Activated naive CD4-positive, alpha-beta T cell treated with anti-CD3 and anti-CD28 coated beads, Interleukin-2, amount 10 ng/mL, durations not matched to agents 7 days and 5 days (primary cell): Measurements from ENCODE around the gene ARHGAP31.

Source experiments
- CTCF ChIA-PET: fragments of 350-600 bp; sonication (Branson Sonifier 250); formaldehyde crosslinking; loops from one replicate; lab custom pipeline; 2021; ENCODE audit warnings: antibody characterized with exemption; lab: Charles Lee
- DNase-seq: peaks from one replicate; pipeline ENCODE4 v3.0.0-alpha.2; 2020
- H3K27ac Mint-ChIP-seq: one replicate; pipeline ENCODE4 v1.8.0; 2021; ENCODE audit warnings: mild to moderate bottlenecking, moderate library complexity, mixed read lengths
- H3K27me3 Mint-ChIP-seq: one replicate; pipeline ENCODE4 v1.8.0; 2021; ENCODE audit warnings: mild to moderate bottlenecking, mixed read lengths
- H3K36me3 Mint-ChIP-seq: one replicate; pipeline ENCODE4 v1.8.0; 2021; ENCODE audit warnings: mixed read lengths
- H3K4me1 Mint-ChIP-seq: one replicate; pipeline ENCODE4 v1.8.0; 2021; ENCODE audit warnings: mixed read lengths
- H3K4me3 Mint-ChIP-seq: one replicate; pipeline ENCODE4 v1.8.0; 2021; ENCODE audit warnings: mild to moderate bottlenecking, moderate library complexity, mixed read lengths
- H3K9me3 Mint-ChIP-seq: one replicate; pipeline ENCODE4 v1.8.0; 2021; ENCODE audit warnings: mixed read lengths

Gene ARHGAP31

DNA sequence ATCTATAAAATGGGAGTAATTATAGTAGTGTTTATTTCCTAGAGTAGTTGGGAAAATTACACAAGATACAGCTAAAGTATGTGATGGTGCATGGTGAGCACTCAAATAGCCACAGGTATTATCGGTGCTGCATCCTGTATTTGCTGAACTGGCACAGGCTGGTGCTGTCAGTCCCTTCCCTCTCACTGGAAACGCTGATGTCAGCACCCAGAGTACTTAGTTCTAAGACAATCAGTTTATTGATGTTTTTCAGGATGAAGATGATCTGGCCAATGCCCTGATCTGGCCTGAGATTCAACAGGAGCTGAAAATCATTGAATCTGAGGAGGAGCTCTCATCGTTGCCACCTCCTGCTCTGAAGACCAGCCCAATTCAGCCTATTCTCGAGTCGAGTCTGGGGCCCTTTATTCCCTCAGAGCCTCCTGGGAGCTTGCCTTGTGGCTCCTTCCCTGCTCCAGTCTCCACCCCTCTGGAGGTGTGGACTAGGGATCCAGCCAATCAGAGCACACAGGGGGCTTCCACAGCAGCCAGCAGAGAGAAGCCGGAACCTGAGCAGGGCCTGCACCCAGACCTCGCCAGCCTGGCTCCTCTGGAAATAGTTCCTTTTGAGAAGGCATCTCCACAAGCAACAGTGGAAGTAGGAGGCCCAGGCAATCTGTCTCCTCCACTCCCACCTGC lies 119.6 kb downstream of the ARHGAP31 start:
- Mint-ChIP-seq H3K27ac (no peak overlapping the region), H3K4me1 (no peaks in the 10 kb centered on the region), H3K9me3 (no peaks in the 10 kb centered on the region), H3K36me3 (no peaks in the 10 kb centered on the region), H3K4me3 (no peak overlapping the region), H3K27me3 (no peaks in the 10 kb centered on the region)
- CTCF ChIA-PET: no interaction called here
- DNase-seq: no peak

GRCh38 chr3:119416873-119417272 lies 122.7 kb downstream of the ARHGAP31 start:
- no peak for DNase-seq
- Mint-ChIP-seq H3K36me3 (no peaks in the 10 kb centered on the region), H3K27me3 (no peaks in the 10 kb centered on the region), H3K9me3 (no peaks in the 10 kb centered on the region), H3K27ac (no peak overlapping the region), H3K4me3 (no peak overlapping the region), H3K4me1 (peaks cover 5% of the 10 kb centered on the region)
- CTCF ChIA-PET: interaction anchor here (1.1 kb wide), 1 partner anchor 264 kb away, joined by 3 read pairs; no protein-coding TSS in a partner anchor

DNA sequence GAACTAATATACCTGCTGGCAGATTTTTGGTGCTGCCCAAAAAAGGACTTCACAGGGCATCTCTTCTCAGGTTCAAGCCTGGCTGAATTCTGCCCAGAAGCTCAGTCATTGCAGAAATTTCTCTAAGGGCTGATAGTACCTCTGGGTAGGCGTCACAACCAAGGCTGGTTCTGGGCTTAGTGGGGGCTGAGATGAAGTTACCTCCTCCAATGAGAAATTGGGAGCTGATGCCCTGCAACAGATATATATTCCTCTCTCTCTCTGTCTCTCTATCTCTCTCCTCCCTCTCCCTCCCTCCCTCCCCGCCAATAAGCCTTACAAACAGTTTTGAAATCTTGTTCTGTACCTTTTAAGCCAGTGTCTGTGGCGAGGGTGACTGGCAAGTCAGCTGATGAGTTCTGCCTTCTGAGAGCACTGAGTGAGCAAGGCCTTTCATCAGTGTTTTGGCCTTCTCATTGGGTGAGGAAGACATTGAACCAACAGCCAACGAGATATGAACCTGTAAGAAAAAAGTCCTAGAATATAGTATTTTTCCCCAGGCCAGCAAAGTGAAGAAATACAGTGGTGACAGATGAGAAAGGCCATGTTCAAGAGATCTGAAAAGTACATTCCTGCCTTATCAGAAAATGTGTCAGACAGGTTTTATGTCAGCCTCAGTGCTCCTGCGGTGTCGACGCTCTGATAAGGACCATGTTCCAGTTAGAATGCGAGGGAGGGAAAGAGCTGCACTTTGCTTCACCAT lies 123.8 kb downstream of the ARHGAP31 start:
- Mint-ChIP-seq H3K27me3 (no peaks in the 10 kb centered on the region), H3K4me3 (no peak overlapping the region), H3K4me1 (peaks cover 7% of the 10 kb centered on the region), H3K36me3 (no peaks in the 10 kb centered on the region), H3K27ac (no peak overlapping the region), H3K9me3 (no peaks in the 10 kb centered on the region)
- DNase-seq: no peak
- CTCF ChIA-PET: interaction anchor here (1.1 kb wide), 1 partner anchor 263 kb away, joined by 3 read pairs; no protein-coding TSS in a partner anchor

GRCh38 chr3:119418641-119419040 lies 124.5 kb downstream of the ARHGAP31 start:
- H3K9me3 Mint-ChIP-seq: no peaks in the 10 kb centered on the region
- peaks cover 7% of the 10 kb centered on the region for H3K4me1 Mint-ChIP-seq
- CTCF ChIA-PET: interaction anchor here (0.7 kb wide), 1 partner anchor 123 kb away, joined by 3 read pairs; no protein-coding TSS in a partner anchor
- H3K4me3 Mint-ChIP-seq: no peak overlapping the region
- no peak overlapping the region for H3K27ac Mint-ChIP-seq
- no peaks in the 10 kb centered on the region for H3K36me3 Mint-ChIP-seq
- no peaks in the 10 kb centered on the region for H3K27me3 Mint-ChIP-seq
- no peak for DNase-seq

- no peak overlapping the region for H3K4me3 Mint-ChIP-seq
- H3K36me3 Mint-ChIP-seq: no peaks in the 10 kb centered on the region
- H3K27me3 Mint-ChIP-seq: no peaks in the 10 kb centered on the region
- peaks cover 7% of the 10 kb centered on the region for H3K4me1 Mint-ChIP-seq
- H3K9me3 Mint-ChIP-seq: peaks cover under 1% of the 10 kb centered on the region
- no peak for DNase-seq
- H3K27ac Mint-ChIP-seq: no peak overlapping the region
- CTCF ChIA-PET: no interaction called here
Measured at GRCh38 chr3:119420196-119420595, 126.0 kb downstream of the ARHGAP31 start.

DNA sequence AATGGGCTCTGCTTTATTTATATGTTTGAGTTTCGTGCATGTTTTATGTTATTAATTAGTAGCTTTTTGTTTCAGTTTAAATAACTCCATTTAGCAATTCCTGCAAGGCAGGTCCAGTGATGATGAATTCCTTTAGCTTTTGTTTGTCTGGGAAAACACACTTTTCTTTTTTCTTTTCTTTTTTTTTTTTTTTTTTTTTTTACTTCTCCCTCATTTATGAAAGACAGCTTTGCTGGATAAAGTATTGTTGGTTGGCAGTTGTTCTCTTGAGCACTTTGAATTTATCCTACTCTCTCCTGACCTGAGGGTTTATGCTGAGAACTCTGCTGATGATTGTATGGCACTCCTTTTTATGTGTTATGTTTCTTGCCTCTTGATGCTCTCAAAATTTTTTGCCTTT lies 133.5 kb downstream of the ARHGAP31 start:
- CTCF ChIA-PET: no interaction called here
- peaks cover 49% of the 10 kb centered on the region for H3K36me3 Mint-ChIP-seq
- H3K27ac Mint-ChIP-seq: no peak overlapping the region
- peaks cover 42% of the 10 kb centered on the region for H3K9me3 Mint-ChIP-seq
- no peak overlapping the region for H3K4me3 Mint-ChIP-seq
- DNase-seq: no peak
- no peaks in the 10 kb centered on the region for H3K4me1 Mint-ChIP-seq
- no peaks in the 10 kb centered on the region for H3K27me3 Mint-ChIP-seq

DNA sequence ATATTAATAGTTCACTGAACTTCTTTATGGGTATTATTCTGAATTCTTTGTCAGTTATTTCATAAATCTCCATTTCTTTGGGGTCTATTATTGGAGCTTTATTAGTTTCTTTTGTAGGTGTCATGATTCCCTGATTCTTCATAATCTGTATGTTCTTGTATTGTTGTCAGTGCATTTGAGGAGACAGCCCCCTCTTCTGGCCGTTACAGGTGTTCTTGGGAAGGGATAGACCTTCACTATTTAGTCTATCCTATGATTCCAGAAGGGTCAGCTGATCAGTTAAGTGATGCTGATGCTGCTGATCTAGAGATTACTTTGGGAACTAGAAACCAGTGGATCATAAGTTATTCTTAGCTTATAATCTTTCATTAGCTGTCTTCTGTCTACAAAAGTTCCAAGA lies 134.4 kb downstream of the ARHGAP31 start:
- CTCF ChIA-PET: interaction anchor here (0.6 kb wide), 1 partner anchor 201 kb away, joined by 3 read pairs; no protein-coding TSS in a partner anchor
- Mint-ChIP-seq H3K27ac (no peak overlapping the region), H3K36me3 (peaks cover 55% of the 10 kb centered on the region), H3K27me3 (no peaks in the 10 kb centered on the region), H3K9me3 (peaks cover 42% of the 10 kb centered on the region), H3K4me1 (no peaks in the 10 kb centered on the region), H3K4me3 (no peak overlapping the region)
- no peak for DNase-seq

GRCh38 chr3:119433613-119434325 lies 139.6 kb downstream of the ARHGAP31 start:
- Mint-ChIP-seq H3K27me3 (no peaks in the 10 kb centered on the region), H3K36me3 (peaks cover 80% of the 10 kb centered on the region), H3K4me1 (no peaks in the 10 kb centered on the region), H3K9me3 (peaks cover 13% of the 10 kb centered on the region), H3K27ac (no peak overlapping the region), H3K4me3 (no peak overlapping the region)
- DNase-seq: no peak
- CTCF ChIA-PET: interaction anchor here (0.8 kb wide), 1 partner anchor 133 kb away, joined by 3 read pairs; no protein-coding TSS in a partner anchor

GRCh38 chr3:119434703-119435102 lies 140.5 kb downstream of the ARHGAP31 start:
- no peak overlapping the region for H3K4me3 Mint-ChIP-seq
- peaks cover 6% of the 10 kb centered on the region for H3K9me3 Mint-ChIP-seq
- CTCF ChIA-PET: no interaction called here
- H3K4me1 Mint-ChIP-seq: no peaks in the 10 kb centered on the region
- DNase-seq: no peak
- peaks cover 72% of the 10 kb centered on the region for H3K36me3 Mint-ChIP-seq
- H3K27me3 Mint-ChIP-seq: no peaks in the 10 kb centered on the region
- no peak overlapping the region for H3K27ac Mint-ChIP-seq

DNA sequence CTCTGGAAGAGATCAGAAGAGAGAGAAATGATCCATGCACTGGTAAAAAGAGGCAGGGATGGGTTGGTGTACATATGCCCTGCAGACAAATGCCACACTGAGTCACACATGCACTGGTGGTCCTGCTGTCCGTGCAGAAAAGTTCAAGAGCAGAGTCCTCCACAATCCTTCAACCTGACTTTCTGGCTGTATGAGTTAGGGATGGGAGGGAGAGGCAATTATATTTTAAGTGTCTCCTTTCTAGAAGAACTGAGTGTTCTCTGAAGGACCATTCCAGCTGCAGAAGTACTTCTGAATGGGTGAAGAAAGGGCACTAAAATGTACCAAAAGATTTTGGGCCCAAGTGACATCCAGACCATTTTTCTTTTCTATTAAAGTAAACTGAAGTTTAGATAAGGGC lies 142.8 kb downstream of the ARHGAP31 start:
- CTCF ChIA-PET: no interaction called here
- no peaks in the 10 kb centered on the region for H3K9me3 Mint-ChIP-seq
- H3K27ac Mint-ChIP-seq: no peak overlapping the region
- no peaks in the 10 kb centered on the region for H3K4me1 Mint-ChIP-seq
- no peaks in the 10 kb centered on the region for H3K27me3 Mint-ChIP-seq
- DNase-seq: no peak
- peaks cover 67% of the 10 kb centered on the region for H3K36me3 Mint-ChIP-seq
- H3K4me3 Mint-ChIP-seq: no peak overlapping the region

- Mint-ChIP-seq H3K36me3 (peaks cover 67% of the 10 kb centered on the region), H3K4me1 (no peaks in the 10 kb centered on the region), H3K9me3 (no peaks in the 10 kb centered on the region), H3K27ac (no peak overlapping the region), H3K27me3 (no peaks in the 10 kb centered on the region), H3K4me3 (no peak overlapping the region)
- no peak for DNase-seq
- CTCF ChIA-PET: no interaction called here
Measured at GRCh38 chr3:119437691-119438258, 143.6 kb downstream of the ARHGAP31 start.

GRCh38 chr3:119443179-119443578 lies 149.0 kb downstream of the ARHGAP31 start:
- peaks cover 3% of the 10 kb centered on the region for H3K4me1 Mint-ChIP-seq
- peaks cover 50% of the 10 kb centered on the region for H3K36me3 Mint-ChIP-seq
- H3K27me3 Mint-ChIP-seq: no peaks in the 10 kb centered on the region
- DNase-seq: no peak
- CTCF ChIA-PET: no interaction called here
- no peak overlapping the region for H3K27ac Mint-ChIP-seq
- no peak overlapping the region for H3K4me3 Mint-ChIP-seq
- H3K9me3 Mint-ChIP-seq: no peaks in the 10 kb centered on the region

- Mint-ChIP-seq H3K27ac (no peak overlapping the region), H3K4me1 (peaks cover 3% of the 10 kb centered on the region), H3K9me3 (no peaks in the 10 kb centered on the region), H3K27me3 (no peaks in the 10 kb centered on the region), H3K36me3 (peaks cover 52% of the 10 kb centered on the region), H3K4me3 (no peak overlapping the region)
- CTCF ChIA-PET: no interaction called here
- no peak for DNase-seq
Measured at GRCh38 chr3:119444590-119444989, 150.4 kb downstream of the ARHGAP31 start.

- DNase-seq: no peak
- H3K27me3 Mint-ChIP-seq: no peaks in the 10 kb centered on the region
- H3K4me1 Mint-ChIP-seq: peaks cover 3% of the 10 kb centered on the region
- CTCF ChIA-PET: interaction anchor here (0.7 kb wide), 1 partner anchor 582 kb away, joined by 3 read pairs; no protein-coding TSS in a partner anchor
- no peaks in the 10 kb centered on the region for H3K9me3 Mint-ChIP-seq
- no peak overlapping the region for H3K27ac Mint-ChIP-seq
- peaks cover 49% of the 10 kb centered on the region for H3K36me3 Mint-ChIP-seq
- H3K4me3 Mint-ChIP-seq: no peak overlapping the region
Measured at GRCh38 chr3:119453822-119454221, 159.6 kb downstream of the ARHGAP31 start.
